GM18520 (cell line): ENCODE data around the gene CNDP1.

Experiments
- ATAC-seq: cut with Tn5 transposase; IDR thresholded peaks from one replicate; pipeline ENCODE4 v1.9.1; 2021; ENCODE audit not compliant: unreplicated experiment

CNDP1 gene

DNA sequence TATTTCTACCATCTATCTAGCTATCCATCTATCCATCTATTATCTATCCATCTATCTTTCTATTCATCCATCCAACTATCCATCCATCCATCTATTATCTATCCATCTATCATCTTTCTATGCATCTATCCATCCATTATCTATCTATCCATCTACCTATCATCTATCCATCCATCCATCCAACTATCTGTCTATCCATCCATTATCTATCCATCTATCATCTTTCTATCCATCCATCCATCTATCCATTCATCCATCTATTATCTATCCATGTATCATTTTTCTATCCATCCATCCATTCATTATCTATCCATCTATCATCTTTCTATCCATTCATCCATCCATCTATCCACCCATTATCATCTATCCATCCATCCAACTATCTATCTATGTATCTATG, 38.8 kb downstream of the CNDP1 start:
- no peak for ATAC-seq

DNA sequence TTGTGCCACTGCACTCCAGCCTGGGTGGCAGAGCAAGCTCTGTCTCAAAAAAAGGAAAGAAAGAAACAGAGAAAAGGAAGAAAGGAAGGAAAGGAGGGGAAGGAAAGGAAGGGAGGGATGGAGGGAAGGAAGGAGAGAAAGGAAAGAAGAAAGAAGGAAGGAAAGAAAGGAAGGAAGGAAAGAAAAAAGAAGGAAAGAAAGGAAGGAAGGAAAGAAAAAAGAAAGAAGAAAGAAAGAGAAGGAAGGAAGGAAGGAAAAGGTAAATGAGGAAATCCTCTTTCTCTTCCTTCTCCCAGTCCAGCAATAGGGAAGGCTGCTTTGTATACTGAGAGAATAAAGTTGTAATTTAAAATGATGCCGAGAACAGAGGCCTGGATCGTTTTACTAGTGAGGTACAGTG, 40.6 kb downstream of the CNDP1 start:
- no peak for ATAC-seq

DNA sequence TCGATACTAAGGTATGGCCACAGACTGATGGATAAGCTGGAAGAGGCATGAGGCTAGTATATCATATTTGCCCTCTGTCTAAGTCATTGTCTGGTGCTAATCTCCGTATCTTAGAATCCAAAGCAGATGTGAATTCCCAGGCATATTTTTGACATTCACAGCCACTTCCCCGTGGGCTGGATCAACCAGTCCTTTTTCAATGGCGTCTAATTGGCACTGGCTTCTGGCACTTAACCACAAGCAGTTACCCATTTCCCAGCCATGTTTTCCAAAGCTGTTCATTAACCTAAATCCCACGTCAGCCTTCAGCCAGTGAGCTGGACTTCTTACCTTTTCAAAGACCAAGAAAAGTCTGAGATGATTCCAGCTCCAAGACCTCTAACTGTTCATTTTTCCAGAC, 42.7 kb downstream of the CNDP1 start:
- ATAC-seq: no peak

DNA sequence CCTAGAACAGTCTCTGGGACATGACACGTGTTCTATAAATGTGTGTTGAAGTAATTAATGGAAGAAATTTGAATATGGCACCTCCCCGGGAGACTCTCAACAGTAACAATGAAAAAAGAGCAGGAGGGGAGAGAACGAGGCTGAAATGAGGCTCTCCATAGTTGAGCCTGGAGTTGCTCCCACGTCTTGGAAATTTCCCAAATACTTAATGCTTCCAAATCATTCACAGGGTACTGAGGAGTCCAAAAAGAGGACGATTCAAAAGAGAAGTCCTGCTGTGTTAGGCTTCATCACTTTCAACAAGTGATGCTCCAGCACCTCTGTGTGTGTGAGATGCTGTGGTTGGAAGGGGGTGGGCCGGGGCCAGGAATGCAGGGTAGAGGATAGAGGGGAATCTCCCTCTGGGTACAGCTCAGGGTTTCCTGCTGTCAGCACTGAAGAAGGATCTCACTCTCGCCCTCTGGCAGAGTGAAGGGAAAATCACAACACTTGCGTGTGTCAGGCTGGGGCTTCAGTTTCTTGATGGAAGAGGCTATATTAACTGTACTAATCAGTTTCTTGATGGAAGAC, 45.3 kb downstream of the CNDP1 start:
- ATAC-seq: no peak

DNA sequence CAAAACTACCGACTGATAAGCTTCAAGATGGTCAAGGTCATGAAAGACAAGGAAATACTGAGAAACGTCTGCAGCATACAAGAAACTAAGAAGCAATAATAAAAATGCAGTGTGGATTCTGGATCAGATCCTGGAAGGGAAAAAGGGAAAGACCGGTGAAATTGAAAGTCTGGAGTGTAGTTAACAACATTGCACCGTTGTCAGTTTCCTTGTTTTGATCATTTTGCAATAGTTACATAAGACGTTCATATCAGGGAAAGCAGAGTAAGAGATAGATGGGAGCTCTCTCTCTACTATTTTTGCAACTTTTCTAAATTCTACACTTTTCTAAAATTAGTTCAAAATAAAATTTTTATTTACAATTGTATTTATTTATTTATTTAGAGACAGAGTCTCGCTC, 48.3 kb downstream of the CNDP1 start:
- ATAC-seq: no peak

DNA sequence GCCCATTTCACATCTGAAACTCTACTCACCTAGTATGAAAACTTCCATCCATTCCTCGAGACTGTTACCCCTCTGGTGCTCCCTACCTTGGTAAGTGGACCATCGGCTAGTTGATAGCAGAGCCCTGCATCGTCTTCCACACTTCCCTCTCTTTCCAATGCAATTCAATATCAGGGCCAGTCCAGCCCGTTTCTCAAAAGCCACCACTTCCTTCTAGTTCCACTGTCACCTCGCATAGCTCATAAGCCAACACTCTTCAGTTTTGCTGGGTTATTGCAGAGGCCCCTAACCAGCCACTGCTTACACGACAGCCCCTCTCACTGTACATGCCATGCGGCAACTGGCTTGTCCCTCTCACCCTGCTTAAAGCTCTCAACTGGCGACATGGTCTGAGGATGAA, 53.1 kb downstream of the CNDP1 start:
- no peak for ATAC-seq

DNA sequence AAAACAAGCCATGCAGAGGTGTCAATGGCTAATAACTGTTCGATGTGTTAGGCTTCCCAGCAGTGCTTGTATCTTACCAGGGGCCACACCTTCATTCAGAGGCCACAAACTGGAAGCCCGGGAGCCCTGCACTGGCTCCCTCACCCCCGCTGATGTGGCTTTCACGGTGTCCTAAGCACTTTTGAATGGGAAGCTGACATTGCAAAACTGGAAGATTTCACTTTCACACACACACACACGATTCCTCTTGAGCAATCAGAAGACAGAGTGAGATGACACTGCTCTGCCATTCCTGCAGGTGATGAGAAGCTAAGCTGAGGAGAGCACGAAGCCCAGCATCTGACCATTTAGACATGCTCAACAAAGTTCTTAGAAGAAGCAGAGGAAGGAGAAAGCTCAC, 54.7 kb downstream of the CNDP1 start:
- ATAC-seq: no peak

DNA sequence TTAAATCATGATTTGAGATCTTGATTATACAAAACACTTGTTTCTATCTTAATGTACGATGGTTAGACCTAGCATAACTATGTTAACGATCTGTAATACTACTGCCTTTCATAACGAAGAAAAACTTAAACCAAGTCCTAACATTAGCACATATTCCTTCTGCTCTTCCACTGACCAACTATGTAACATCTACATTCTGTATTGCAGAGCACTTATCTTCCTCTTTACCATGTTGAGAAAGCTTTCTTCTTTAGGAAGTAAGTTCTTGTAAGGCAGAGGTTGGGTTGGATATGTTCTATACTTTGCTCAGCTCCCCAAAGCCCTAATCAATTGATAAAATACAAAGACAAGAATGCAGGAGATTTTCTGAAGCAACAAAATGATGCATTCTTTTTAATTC, 55.5 kb downstream of the CNDP1 start:
- no peak for ATAC-seq

DNA sequence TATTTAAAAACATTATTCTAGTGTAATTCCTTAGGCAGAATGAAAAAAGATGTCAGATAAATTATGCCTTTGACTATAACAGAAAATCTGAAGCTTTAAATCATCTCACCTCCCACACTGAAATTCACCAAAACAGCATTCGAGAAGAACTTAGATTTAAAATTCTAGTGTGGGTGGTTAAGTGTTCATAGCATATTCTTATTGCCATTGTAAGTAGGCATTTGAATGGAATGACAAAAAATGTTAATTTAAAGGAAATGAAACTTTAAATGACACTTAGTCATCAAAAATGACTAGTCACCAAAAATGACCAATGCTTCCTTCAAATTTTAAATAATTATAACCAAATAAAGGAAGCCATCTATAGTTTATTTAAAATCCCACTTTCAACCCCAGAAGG, 56.4 kb downstream of the CNDP1 start:
- ATAC-seq: no peak

DNA sequence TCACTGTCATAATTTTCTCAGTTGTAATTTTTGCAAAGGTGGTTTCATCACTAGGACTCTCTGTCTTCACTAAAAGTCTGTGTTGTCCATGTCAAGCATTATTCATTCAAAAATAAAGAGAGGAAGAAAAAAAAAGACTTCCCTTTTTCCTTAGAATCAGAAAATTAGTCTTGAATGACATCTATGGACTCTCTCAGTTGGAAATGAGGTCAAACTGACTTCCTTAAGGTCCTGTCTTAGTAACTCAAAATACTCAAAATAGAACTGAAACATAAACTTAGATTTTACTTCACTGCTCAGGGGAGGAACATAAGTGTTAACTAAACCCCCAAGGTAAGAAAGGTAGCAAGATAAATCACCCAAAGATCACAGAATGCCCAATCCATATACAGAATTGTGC, 61.1 kb downstream of the CNDP1 start:
- ATAC-seq: no peak

DNA sequence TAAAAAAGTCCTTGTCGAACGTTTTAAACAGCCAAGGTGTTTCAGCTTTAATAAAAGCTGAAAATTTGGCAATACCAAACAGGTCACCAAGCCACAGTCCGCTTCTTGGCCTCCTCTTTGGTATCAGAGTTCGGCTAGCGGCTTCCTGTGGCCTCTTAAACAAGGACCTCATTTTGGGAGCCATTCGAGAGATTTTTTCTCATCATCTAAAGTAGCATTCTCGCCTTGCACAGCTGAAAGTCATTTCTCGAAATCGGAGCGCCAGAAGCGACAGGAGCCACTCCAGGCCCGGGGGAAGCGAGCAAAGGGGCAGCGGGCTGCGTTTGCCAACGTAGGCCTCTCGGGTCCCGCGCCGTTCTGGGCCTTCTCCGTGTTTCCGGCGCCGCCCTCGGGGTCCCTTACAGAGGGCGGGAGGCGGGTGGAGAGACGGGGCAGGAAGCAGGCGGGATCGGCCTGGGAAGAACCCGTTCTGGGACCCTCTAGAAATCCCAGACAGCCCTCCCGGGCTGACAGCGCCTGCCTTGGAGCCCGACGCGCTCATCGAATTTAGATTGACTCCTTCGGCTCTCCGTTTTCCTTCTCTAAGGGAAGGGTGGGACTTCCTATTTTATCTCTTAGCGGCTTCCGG, 62.8 kb downstream of the CNDP1 start:
- ATAC-seq: peak; percentile 17

DNA sequence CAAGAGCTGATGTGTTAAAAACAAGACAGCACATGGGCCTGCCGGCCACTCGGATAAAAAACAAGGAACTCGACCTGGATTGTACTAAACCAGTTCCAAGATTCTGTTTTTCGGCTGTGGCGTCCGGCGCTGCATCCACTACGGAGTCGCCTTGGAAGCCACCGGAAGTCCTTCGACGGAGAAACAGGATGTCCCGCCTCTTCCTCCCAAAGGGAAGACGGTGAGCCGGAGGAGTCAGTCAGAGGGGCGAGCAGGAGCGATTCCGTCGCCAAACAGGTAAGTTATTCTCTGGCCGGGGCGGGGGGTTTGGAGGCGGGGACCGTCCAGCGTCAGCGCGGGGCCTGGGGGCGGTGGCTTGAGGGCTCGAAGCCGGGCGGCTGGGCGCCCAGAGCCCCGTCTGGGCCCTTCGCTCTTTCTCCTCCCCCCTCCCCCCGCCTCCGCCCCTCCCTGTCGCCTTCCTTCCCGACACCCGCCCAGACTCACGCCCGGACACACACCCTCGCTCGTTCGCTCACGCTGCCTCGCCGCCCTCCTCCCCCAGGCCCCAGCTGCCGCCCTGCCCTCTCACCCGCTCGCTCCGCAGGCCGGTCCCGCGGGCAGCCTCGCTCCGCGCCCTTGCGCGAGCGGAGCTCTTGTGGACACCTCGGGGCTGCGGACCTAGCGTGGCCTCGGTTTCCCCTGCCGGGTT, 63.5 kb downstream of the CNDP1 start, which contains the start of gene ZNF407:
TSS of gene ZNF407 (plus strand) at position 209 of the 688 bp plus-strand sequence. CDS start 33,150 bp downstream, outside the sequence.
- peak; percentile 50 for ATAC-seq

DNA sequence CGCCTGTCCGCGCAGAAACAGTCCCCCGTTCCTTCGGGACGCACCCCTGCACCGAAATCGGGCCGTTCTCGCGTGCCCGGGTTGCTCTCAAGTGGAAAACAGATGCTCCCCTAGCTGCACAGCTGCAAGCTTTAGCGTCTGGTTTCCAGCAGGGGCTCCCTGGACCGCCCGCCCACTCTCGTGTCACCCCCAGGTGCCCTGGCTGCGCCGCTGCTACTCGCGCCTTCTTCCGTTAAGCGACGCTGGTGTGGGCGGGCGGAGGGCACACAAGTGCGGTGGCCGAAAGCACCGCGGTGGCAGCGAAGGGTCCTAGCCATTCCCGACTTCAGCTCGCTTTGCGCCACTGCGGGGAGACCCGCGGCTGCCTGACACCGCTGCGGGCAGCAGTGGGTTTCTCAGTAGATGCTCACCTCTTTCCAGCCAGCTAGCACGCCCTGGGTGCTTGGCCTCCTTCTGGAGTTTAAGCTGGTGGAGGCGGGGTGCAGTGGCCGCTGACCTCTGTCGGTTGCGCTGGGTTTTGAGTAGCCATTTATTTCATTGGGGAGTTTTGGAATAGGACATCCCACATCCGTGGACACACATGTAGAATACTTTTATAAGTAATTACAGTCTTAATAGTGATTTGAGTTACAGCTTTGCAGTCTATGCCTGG, 64.2 kb downstream of the CNDP1 start:
- peak; percentile 50 for ATAC-seq

DNA sequence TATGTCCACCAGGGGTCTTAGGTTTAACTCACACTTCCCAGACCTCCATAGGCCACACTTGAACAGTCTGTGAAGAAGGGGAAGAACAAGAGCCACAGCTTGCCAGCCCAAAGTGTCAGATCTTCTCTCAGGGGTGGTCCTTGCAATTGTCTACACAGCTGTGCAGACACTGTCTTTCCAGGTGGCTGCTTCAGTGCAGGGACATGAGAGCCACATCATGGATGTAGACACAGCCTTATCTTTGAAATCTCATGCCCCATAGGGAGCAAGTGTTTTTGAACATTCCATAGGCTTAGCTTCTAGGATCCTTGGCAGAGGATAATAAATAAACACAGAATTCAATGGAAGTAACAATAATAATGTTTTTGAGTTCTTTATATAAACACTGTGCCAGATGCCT, 70.1 kb downstream of the CNDP1 start:
- ATAC-seq: no peak

DNA sequence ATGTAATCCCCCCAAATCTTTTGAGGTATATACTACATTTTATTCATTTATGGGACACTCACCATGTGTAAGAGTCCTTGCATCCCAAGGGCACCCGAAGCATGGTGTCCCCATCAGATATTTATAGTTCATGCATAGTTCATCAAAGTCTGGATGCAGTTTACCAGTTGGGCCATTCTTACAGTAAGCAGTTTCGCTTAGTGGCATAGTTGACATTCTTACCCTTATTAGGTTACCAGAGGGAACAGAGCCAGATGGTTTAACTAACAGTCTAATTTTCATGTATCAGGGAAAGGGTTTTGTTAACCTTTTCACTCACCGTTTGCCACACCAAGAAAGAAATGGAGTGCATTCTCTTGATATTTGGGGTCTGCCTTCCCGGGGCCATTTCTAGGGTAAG, 70.5 kb downstream of the CNDP1 start:
- no peak for ATAC-seq

DNA sequence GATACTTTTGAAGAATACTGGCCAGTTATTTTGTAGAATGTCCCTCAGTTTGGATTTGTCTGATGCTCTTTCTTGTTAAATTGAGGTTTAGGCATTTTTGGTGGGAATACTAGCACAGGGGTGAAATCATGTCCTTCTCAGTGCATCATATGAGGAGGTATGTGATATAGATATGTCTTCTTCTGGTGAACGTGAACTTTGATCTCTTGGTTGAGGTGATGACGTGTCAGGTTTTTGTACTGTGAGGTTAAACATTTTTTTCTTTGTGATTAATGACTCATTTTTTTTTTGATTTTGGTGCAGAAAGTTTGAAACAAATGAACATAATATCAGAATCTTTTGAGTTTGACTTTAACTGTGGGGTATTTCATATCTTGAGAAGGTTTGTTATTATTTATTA, 74.4 kb downstream of the CNDP1 start:
- no peak for ATAC-seq

DNA sequence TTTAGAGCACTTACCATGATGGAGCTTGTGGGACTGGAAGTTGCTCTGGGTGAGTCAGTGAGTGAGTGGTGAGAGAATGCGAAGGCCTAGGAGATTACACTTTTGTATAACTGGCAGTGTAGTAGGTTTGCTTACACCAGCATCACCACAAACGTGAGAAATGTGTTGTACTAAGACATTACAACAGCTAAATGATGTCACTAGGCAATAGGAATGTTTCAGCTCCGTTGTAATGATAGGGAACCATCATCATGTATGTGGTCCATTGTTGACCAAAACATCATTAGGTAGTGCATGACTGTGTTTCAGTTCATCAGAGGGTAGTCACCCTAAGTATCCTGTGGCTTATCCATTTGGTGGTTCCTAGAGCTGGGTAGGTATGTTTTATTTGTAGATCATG, 75.2 kb downstream of the CNDP1 start:
- ATAC-seq: no peak

DNA sequence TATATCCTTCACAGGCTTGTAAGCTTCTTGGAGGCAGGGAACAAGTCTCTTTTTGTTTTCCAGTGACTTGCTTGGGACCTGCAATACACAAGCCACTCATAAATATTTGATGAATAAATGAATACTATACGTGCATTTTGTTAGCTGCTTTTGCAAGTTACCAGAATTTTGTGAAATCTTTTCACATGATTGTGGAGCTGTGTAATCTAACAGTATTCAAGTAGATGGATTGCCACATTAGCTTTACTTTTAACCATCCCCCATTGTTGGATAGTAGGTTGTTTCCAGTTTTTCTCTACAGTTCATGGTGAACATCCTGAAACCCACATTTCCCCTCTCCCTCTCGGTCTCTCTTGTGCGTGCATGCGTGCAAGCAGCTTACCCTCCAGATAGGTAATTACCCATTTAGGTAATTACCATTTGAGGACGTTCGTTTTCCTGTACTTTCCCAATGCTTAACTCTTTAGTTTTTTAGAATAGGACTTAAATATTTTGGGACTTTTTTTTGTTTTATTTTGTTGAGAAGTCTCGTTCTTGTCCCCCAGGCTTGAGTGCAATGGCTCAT, 75.8 kb downstream of the CNDP1 start:
- ATAC-seq: no peak

DNA sequence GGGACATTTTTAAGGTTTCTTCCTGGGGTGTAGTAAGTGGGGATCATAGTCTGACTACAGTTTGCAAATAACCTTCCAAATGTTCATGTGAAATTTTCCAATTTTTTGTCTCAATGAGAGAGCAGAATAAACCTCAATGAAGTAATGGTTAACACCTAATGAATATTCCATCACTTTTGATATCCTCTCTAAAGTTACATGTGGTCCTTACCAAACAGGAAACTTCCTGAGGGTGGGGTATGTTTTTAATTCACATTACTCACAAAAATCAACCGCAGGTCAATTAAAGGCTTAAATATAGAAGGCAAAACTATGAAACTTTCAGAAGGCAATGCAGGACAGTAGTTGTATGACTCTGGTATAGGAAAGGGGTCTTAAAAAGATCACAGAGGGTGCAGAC, 76.6 kb downstream of the CNDP1 start:
- no peak for ATAC-seq

DNA sequence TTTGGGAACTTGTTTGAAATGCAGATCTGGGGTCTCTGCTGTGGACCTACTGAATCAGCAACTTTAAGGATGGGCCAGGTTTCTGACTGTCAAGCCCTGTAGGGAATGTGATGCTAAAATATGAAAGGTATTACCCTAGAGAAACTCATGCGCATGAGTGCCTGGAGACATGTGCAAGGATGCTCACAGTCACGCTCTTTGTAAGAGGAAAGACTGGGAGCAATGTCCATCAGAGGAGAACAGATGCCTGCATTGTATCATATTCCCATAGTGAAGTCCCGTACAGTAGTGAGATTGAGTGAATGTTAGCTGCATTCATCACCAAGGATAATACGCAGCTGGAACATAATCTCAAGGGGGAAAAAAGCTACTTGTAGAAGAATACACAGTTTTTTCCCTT, 77.5 kb downstream of the CNDP1 start:
- no peak for ATAC-seq

DNA sequence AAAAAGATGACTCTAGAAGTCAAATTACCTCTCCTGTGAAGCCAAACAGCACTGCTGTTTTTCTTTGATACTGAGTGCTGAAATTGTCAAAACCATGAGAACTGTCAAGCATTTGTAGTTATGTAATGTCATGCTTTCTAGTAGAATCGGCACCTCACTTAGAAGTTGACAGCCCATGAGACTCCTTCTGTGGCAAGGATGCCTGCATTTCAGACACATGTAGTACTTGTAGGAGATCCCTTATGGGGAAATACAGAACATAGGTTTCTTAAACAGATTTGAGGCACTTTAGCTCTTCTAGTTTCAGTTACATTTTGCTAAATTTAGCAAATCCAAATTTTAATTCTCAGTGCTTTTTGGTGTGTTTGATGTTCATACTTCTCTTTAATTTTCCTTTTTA, 79.1 kb downstream of the CNDP1 start:
- no peak for ATAC-seq

DNA sequence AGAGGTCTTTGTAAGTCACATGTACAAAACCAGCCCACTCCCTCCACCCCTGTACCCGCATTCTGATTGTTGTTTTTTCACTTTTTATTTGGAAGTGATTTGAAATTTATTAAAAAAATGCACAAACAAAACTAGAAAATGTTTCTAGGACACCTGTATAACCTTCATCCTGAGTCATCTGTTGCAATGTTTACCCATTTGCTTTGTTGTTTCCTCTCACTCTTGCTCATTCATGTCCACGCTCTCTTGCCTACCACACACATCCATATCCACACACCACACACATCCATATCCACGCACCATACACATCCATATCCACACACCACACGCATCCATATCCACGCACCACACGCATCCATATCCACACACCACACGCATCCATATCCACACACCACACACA, 82.2 kb downstream of the CNDP1 start:
- ATAC-seq: no peak
